CD4-positive, alpha-beta T cell treated with Interleukin-4 for 4 hours (primary cell): ENCODE measurements around the gene ANGEL1.

ENCODE experiments used
- DNase-seq: peaks from one replicate; pipeline ENCODE4 v3.0.0-alpha.2; 2020

Gene ANGEL1

GRCh38 chr14:76763096-76764041 is 49.3 kb downstream of the ANGEL1 start:
- no peak for DNase-seq

GRCh38 chr14:76762411-76763095 is 50.1 kb downstream of the ANGEL1 start:
- no peak for DNase-seq

- DNase-seq = no peak
These were observed 50.7 kb downstream of the ANGEL1 start for GRCh38 chr14:76761960-76762410.

GRCh38 chr14:76761136-76761959 is 51.3 kb downstream of the ANGEL1 start, which contains the start of gene VASH1:
TSS of gene VASH1 (plus strand) at chr14:76761468. CDS start at chr14:76762822, 1,354 bp downstream.
- peak; percentile 44 for DNase-seq

GRCh38 chr14:76760331-76761135 is 52.1 kb downstream of the ANGEL1 start:
- no peak for DNase-seq

GRCh38 chr14:76759589-76759988 is 53.1 kb downstream of the ANGEL1 start:
- no peak for DNase-seq

- DNase-seq = no peak
These were observed 56.3 kb downstream of the ANGEL1 start for GRCh38 chr14:76756371-76756750.

- no peak for DNase-seq
These were observed 56.9 kb downstream of the ANGEL1 start for GRCh38 chr14:76755610-76756370.

- no peak for DNase-seq
These were observed 58.1 kb downstream of the ANGEL1 start for GRCh38 chr14:76754586-76754985.

GRCh38 chr14:76753541-76754198 is 59.0 kb downstream of the ANGEL1 start:
- no peak for DNase-seq

- no peak for DNase-seq
These were observed 59.9 kb downstream of the ANGEL1 start for GRCh38 chr14:76752744-76753143.

- DNase-seq = no peak
These were observed 69.7 kb downstream of the ANGEL1 start for GRCh38 chr14:76742966-76743365.

GRCh38 chr14:76742185-76742584 is 70.5 kb downstream of the ANGEL1 start:
- DNase-seq = no peak

- no peak for DNase-seq
These were observed 71.6 kb downstream of the ANGEL1 start for GRCh38 chr14:76741074-76741473.
